ENCODE results near the gene PCDHGA8. TPM values are rescaled to one million over a fixed set of nuclear protein-coding genes. Genes with fewer than 3 reads are reported as not detected.

The PCDHGA8 gene
- 0.35 and 0.51 TPM in 2 replicates for total RNA-seq

DNA sequence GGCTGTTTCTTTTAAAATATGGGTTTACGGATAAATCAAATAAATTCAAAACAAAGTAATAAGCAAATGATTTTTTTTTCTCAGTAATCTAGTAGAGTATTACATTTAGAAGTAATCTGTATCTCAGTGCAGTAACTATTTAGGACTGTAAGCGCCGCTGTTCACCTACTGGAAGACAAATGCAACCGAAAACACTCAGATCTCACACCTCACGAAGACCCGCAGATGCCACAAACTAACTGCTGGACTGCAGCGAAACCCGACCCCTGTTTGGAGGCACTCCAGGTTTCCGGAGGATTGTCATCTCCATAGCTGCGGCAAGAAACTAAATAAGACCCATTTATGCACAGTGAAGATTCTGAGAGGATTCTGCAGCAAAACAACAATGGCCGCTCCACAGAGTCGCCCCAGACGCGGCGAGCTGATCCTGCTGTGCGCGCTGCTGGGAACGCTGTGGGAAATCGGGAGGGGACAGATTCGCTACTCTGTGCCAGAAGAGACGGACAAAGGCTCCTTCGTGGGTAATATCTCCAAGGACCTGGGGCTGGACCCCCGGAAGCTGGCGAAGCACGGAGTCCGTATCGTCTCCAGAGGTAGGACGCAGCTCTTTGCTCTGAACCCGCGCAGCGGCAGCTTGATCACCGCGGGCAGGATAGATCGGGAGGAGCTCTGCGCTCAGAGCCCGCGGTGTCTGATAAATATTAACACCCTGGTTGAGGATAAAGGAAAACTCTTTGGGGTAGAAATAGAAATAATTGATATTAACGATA is at the start of gene PCDHGA8:
Gene PCDHGA8 (plus strand): TSS at position 205 of the 770 bp plus-strand sequence. CDS start 181 bp downstream, at position 386.

DNA sequence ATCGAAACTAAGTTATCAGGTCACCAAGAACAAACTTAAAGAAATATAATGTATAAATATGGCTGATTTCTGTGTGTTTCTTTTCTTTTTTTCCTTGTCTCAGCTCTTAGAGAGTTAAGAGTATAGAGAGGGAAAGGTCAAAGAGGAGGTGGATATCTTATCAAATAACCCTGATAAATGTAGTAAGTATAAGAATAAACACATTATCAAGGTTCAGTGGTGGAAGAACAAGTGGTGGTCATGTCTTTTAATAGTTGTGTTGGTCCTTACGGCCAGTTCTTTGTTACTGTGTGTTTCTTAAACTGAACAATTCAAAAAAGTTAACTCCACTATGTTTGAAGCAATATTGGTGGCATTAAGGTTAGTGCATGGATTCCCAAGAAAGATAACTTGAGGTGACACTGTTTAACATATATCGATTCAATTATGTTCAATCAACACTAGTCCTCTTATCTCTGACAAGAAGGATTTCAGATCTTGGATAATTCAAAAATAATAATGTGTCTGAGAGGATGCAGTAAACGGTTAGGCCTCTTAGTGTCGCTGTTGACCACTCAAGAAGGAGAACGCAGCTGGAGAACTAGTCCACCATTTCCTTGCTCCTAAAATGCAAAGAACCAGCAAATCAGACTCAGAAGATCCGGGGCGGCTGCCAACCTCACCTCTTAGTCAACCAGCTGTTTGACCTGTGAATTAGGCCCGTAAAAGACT is 49.0 kb upstream of the PCDHGA8 start, which contains the start of gene PCDHGA3:
Gene PCDHGA3 (plus strand): TSS at position 588 of the 711 bp plus-strand sequence. CDS start 205 bp downstream, outside the sequence.

DNA sequence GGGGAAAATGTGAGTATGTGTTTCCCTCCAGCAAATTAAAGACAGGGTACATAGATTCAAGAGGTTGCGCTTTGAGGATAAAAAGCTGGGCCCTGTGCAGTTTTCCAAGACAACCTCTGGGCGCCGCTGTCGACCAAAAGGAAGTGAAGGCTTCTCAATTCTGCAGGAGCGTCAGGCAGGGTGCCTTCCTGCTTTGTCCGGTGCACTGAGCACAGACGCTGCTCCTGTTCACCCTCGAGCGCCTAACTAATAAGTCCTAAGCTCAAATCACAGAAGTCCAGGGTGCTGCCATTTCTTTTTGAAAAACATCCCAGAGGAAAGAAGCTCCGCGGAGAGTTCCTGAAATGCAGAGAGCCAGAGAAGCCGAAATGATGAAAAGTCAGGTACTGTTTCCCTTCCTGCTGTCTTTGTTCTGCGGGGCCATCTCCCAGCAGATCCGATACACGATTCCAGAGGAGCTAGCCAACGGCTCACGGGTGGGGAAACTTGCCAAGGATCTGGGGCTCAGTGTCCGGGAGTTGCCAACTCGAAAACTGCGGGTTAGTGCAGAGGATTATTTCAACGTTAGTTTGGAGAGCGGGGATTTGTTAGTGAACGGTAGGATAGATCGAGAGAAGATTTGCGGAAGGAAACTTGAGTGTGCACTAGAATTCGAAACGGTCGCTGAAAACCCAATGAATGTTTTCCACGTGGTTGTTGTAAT is 42.4 kb upstream of the PCDHGA8 start, which contains the start of gene PCDHGB1:
Gene PCDHGB1 (plus strand): TSS at position 183 of the 703 bp plus-strand sequence. CDS start 162 bp downstream, at position 345.

DNA sequence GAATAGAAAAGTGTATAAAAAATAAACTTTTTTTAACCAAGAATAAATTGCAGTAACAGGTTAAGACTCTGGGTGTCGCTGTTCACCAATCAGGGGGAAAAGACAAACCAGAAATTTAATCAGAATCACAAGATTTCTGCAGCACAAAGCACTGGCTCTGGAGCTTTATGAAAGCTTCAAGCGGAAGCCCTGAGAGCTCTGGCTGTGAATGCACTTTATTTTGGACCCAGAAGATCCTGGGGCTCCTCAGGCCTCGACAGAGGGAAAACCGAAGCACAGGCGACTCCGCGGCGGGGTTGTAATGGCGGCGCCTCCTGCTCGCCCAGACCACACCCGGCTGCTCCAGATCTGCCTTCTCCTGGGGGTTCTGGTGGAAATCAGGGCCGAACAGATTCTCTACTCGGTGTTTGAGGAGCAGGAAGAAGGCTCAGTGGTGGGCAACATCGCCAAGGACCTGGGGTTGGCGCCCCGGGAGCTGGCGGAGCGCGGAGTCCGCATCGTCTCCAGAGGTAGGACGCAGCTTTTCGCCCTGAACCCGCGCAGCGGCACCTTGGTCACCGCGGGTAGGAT is 37.4 kb upstream of the PCDHGA8 start, which contains the start of gene PCDHGA4:
Gene PCDHGA4 (plus strand): TSS at position 122 of the 570 bp plus-strand sequence. CDS start 87 bp downstream, at position 209.

DNA sequence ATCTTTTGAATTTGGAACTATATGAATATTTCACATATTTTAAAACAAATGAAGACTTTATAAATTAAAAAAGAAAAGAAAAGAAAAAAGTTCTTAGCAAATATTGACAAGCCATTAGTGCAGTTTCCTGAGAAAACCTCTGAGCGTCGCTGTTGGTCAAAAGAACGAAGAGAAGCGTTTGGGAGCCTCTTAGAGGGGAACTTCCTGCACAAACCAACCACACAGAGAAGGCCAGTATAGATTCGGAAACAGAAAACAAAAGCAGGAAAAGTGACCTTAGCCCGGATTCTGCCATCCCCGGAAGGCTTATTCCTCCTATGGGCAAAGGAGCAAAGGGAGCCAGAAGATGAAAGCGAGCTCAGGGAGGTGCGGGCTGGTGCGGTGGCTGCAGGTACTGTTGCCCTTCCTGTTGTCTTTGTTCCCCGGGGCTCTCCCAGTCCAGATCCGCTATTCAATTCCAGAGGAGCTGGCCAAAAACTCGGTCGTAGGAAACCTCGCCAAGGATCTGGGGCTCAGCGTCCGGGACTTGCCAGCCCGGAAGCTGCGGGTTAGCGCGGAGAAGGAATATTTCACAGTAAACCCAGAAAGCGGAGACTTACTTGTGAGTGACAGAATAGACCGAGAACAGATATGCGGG is 32.5 kb upstream of the PCDHGA8 start, which contains the start of gene PCDHGB2:
Gene PCDHGB2 (plus strand): TSS at position 205 of the 637 bp plus-strand sequence. CDS start 142 bp downstream, at position 347.

DNA sequence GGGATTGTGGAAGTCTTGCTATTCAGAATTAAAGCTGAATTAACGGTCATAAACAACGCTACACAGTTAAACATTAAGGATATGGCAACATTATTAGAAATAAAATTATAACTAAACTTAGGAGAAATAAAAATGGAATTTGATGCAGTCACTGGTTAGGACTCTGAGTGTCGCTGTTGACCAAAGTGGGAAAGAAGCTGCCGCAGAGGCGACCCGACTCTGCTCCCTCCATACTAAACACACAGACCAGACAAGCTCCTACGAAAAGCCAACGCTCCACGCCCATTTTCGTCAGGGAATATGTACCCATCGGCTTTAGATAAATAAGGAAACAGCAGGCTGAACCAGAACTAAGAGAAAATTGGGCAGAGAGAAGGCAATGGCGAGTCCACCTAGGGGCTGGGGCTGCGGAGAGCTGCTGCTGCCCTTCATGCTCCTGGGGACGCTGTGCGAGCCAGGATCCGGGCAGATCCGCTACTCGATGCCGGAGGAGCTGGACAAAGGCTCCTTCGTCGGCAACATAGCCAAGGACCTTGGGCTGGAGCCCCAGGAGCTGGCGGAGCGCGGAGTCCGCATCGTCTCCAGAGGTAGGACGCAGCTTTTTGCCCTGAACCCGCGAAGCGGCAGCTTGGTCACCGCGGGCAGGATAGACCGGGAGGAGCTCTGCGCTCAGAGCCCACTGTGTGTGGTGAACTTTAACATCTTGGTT is 28.3 kb upstream of the PCDHGA8 start, which contains the start of gene PCDHGA5:
Gene PCDHGA5 (plus strand): TSS at position 211 of the 709 bp plus-strand sequence. CDS start 169 bp downstream, at position 380.

DNA sequence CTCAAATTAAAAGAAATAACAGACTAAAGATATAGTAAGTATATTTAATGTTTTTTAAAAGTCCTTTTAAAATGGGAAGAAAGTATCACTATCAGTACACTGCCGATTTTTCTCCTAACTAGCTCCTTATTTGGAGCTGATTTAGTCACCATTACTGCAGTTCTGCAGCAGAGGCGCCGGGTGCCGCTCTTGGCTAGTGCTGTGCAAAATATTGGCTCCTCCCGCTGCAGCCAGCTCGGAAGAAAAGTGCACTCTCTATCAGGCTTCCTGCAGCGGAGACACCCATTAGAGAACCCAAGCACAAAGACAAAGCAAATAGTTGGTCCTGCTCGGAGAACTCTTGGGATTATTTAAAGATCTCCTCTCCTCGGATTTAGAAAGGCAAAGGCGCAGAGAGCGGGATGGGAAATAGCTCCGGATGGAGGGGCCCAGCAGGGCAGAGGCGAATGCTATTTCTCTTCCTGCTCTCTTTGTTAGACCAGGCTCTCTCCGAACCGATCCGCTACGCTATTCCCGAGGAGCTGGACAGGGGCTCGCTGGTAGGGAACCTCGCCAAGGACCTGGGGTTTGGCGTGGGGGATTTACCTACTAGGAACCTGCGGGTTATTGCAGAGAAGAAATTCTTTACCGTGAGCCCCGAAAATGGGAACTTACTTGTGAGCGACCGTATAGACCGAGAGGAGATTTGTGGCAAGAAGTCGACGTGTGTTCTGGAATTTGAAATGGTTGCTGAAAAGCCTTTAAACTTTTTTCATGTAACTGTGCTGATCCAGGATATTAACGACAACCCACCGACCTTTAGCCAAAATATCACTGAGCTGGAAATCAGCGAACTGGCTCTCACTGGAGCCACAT is 22.2 kb upstream of the PCDHGA8 start, which contains the start of gene PCDHGB3:
Gene PCDHGB3 (plus strand): TSS at position 249 of the 855 bp plus-strand sequence. CDS start 153 bp downstream, at position 402.

DNA sequence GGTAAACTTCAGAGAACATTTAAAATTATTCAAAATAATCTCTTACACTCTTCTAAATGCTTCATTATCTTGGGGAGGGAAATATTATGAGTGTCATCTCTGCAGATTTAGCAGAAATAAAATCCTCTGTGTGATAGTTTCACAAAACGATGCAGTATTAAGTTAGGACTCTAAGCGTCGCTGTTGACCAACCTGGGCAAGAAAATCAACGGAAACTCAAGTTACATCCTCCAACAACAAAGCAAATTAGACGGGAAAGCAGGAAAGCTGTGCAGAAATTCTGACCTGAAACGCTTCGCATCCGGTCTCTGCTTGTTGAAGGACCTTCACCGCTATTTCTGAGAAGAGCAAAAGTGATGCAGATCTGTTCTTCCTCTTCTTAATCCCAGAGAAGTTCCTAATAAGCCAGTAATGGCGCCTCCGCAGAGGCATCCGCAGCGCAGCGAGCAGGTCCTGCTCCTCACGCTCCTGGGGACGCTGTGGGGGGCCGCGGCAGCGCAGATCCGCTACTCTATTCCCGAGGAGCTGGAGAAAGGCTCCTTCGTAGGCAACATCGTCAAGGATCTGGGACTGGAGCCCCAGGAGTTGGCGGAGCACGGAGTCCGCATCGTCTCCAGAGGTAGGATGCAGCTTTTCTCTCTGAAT is 18.6 kb upstream of the PCDHGA8 start, which contains the start of gene PCDHGA6:
Gene PCDHGA6 (plus strand): TSS at position 219 of the 645 bp plus-strand sequence. CDS start 193 bp downstream, at position 412.

DNA sequence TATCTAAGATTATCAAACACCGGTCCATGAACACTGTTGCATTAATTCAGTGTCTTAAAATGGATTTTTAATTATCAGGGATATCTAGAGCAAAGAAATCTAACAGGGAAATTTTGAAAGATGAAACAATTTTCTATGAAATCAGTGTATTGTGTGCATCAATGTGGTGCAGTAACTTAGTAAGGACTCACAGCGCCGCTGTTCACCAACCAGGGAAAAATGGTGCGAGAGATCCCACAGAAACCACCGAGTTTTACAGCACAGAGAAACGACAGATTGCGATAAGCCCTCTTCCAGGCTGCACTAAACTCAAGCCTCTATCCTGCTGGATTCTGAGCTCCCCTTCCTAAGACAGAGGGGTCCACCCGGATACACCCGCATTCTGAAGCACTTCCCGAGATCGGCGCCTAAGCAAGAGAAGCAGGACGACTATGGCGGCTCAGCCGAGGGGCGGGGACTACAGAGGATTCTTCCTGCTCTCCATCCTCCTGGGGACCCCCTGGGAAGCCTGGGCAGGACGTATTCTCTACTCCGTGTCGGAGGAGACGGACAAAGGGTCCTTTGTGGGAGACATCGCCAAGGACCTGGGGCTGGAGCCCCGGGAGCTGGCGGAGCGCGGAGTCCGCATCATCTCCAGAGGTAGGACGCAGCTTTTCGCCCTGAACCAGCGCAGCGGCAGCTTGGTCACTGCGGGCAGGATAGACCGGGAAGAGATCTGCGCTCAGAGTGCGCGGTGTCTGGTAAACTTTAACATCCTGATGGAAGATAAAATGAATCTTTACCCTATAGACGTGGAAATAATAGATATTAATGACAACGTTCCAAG is 9.8 kb upstream of the PCDHGA8 start, which contains the start of gene PCDHGA7:
Gene PCDHGA7 (plus strand): TSS at position 274 of the 826 bp plus-strand sequence. CDS start 158 bp downstream, at position 432.

DNA sequence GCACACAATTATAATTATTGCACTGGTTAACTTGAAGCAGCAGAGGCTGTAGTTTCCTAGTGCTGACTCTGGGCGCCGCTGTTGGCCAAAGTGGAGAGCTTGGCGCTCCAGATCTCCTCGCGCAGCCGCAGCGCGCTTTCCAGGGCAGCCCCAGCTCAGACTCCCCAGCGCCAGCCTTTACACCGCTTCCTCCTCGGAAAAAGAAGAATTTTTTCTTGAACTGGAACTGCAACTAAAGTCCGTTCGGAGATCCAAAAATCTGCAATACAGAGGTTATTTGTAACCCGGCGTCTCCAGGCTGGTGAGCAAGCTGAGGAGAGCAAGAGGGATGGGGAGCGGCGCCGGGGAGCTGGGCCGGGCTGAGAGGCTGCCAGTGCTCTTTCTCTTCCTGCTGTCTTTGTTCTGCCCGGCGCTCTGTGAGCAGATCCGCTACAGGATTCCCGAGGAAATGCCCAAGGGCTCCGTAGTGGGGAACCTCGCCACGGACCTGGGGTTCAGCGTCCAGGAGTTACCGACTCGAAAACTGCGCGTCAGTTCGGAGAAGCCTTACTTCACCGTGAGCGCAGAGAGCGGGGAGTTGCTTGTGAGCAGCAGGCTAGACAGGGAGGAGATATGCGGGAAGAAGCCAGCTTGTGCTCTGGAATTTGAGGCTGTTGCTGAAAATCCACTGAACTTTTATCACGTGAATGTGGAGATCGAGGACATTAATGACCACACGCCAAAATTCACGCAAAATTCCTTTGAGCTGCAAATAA is 4.7 kb upstream of the PCDHGA8 start, which contains the start of gene PCDHGB4:
Gene PCDHGB4 (plus strand): TSS at position 142 of the 755 bp plus-strand sequence. CDS start 187 bp downstream, at position 329.

DNA sequence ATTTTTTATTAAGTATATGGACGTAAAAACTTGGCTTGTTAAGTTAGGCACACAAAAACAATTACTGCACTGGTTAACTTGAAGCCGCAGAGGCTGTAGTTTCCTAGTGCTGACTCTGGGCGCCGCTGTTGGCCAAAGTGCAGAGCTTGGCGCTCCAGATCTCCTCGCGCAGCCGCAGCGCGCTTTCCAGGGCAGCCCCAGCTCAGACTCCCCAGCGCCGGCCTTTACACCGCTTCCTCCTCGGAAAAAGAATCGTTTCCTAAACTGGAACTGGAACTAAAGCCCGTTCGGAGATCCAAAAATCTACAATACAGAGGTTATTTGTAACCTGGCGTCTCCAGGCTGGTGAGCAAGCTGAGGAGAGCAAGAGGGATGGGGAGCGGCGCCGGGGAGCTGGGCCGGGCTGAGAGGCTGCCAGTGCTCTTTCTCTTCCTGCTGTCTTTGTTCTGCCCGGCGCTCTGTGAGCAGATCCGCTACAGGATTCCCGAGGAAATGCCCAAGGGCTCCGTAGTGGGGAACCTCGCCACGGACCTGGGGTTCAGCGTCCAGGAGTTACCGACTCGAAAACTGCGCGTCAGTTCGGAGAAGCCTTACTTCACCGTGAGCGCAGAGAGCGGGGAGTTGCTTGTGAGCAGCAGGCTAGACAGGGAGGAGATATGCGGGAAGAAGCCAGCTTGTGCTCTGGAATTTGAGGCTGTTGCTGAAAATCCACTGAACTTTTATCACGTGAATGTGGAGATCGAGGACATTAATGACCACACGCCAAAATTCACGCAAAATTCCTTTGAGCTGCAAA is 5.5 kb downstream of the PCDHGA8 start, which contains the start of gene PCDHGB5:
Gene PCDHGB5 (plus strand): TSS at position 192 of the 796 bp plus-strand sequence. CDS start 181 bp downstream, at position 373.

DNA sequence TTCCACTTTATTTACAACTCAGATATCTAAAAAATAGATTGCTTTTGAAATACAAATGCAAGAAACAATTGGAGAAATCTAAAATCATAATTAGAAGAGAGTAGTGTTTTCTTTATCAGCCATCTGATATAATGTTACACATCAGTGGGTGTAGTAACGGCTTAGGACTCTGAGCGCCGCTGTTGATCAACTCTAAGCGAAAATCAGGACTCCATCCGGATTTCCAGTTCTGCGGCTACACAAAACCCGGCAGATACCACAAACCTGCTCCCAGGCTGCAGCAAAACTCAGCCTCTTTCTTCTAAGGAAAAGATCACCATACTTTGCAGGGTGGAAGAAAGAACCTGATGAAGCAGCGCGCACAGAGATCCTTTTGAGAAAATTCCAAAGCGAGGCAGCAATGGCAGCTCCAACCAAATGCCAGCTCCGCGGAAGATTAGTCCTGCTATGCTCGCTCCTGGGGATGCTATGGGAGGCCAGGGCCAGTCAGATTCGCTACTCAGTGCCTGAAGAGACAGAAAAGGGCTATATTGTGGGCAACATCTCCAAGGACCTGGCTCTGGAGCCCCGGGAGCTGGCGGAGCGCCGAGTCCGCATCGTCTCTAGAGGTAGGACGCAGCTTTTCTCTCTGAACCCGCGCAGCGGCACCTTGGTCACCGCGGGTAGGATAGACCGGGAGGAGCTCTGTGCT is 10.3 kb downstream of the PCDHGA8 start, which contains the start of gene PCDHGA9:
Gene PCDHGA9 (plus strand): TSS at position 226 of the 691 bp plus-strand sequence. CDS start 175 bp downstream, at position 401.

DNA sequence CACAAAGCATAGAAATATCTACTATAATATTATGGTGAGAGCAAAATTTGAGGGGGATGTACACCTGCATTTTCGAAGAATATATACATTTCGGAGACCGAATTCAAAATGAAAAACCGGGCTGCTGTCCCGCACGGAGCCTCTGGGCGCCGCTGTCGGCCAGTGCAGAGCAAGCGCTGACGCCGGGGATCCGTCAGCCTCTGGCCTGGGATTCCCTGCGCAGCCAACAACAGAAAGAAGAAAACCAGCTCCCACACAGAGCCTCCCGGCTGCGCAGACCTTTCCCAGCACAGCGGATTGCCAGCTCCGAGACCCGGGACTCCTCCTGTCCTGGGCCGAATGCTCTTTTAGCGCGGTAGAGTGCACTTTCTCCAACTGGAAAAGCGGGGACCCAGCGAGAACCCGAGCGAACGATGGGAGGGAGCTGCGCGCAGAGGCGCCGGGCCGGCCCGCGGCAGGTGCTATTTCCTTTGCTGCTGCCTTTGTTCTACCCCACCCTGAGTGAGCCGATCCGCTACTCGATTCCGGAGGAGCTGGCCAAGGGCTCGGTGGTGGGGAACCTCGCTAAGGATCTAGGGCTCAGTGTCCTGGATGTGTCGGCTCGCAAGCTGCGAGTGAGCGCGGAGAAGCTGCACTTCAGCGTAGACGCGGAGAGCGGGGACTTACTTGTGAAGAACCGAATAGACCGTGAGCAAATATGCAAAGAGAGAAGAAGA is 15.5 kb downstream of the PCDHGA8 start, which contains the start of gene PCDHGB6:
Gene PCDHGB6 (plus strand): TSS at position 232 of the 716 bp plus-strand sequence. CDS start 182 bp downstream, at position 414.

DNA sequence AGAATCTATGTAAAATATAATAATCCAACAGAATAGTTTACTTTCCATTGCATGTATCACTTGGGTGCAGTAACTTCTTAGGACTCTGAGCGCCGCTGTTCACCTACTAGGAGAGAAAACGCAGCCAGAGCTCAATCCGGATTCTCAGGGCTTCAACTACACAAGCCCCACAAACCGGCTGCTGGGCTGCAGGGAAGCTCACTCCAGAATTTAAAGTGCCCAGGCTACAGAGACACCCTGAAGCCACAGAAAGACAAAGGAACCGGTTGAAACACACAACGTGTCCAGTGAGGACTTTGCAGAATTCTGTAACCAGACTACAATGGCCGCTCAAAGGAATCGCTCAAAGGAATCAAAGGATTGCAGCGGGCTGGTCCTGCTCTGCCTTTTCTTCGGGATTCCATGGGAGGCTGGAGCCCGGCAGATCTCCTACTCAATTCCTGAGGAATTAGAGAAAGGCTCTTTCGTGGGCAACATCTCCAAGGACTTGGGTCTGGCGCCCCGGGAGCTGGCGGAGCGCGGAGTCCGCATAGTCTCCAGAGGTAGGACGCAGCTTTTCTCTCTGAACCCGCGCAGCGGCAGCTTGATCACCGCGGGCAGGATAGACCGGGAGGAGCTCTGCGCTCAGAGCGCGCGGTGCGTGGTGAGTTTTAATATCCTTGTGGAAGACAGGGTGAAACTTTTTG is 20.6 kb downstream of the PCDHGA8 start, which contains the start of gene PCDHGA10:
Gene PCDHGA10 (plus strand): TSS at position 134 of the 686 bp plus-strand sequence. CDS start 189 bp downstream, at position 323.

Data from airway epithelial cell (primary cell).